GM10266 (cell line): ENCODE data around the gene SCAPER.
A peak's percentile ranks its signal among the peaks of the same experiment; 100 is the strongest.
"Not testable (repeated sequence)": the region's sequence is repeated elsewhere in the genome, so short reads cannot be mapped to it uniquely, and the experiment has no call there.

ENCODE experiments used
- DNase-seq: peaks from one replicate; pipeline ENCODE4 v3.0.0; 2012; ENCODE audit errors: extremely low spot score
- TF ChIP-seq, protein P1 (sequence below): IDR thresholded peaks from 2 replicates; pipeline ENCODE4 v1.5.1; 2012; ENCODE audit warnings: mild to moderate bottlenecking, low read depth; ENCODE audit not compliant: control insufficient read depth, insufficient read depth; ENCODE audit errors: missing control alignments

Gene SCAPER

DNA sequence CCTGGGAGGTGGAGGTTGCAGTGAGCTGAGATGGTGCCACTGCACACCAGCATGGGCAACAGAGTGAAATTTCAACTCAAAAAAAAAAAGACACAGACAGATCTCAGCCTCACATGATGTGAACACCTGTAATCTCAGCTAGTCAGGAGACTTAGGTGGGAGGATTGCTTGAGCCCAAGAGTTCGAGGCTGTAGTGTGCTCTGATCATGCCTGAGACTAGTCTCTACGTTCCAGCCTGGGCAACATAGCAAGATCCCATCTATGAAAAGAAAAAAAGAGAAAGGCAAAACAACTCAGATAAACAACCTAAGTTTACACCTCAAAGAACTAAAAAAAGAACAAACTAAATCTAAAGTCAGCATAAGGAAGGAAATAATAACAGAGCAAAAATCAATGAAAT is 11.0 kb downstream of the SCAPER start:
- TF ChIP-seq, protein P1, sequence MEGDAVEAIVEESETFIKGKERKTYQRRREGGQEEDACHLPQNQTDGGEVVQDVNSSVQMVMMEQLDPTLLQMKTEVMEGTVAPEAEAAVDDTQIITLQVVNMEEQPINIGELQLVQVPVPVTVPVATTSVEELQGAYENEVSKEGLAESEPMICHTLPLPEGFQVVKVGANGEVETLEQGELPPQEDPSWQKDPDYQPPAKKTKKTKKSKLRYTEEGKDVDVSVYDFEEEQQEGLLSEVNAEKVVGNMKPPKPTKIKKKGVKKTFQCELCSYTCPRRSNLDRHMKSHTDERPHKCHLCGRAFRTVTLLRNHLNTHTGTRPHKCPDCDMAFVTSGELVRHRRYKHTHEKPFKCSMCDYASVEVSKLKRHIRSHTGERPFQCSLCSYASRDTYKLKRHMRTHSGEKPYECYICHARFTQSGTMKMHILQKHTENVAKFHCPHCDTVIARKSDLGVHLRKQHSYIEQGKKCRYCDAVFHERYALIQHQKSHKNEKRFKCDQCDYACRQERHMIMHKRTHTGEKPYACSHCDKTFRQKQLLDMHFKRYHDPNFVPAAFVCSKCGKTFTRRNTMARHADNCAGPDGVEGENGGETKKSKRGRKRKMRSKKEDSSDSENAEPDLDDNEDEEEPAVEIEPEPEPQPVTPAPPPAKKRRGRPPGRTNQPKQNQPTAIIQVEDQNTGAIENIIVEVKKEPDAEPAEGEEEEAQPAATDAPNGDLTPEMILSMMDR, result no peak
- no peak for DNase-seq

DNA sequence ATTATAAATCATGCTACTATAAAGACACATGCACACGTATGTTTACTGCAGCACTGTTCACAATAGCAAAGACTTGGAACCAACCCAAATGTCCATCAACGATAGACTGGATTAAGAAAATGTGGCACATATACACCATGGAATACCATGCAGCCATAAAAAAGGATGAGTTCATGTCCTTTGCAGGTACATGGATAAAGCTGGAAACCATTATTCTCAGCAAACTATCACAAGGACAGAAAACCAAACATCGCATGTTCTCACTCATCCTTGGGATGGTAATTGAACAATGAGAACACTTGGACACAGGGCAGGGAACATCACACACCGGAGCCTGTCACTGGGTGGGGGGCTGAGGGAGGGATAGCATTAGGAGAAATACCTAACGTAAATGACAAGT is 12.3 kb downstream of the SCAPER start:
- not testable (repeated sequence) for DNase-seq

DNA sequence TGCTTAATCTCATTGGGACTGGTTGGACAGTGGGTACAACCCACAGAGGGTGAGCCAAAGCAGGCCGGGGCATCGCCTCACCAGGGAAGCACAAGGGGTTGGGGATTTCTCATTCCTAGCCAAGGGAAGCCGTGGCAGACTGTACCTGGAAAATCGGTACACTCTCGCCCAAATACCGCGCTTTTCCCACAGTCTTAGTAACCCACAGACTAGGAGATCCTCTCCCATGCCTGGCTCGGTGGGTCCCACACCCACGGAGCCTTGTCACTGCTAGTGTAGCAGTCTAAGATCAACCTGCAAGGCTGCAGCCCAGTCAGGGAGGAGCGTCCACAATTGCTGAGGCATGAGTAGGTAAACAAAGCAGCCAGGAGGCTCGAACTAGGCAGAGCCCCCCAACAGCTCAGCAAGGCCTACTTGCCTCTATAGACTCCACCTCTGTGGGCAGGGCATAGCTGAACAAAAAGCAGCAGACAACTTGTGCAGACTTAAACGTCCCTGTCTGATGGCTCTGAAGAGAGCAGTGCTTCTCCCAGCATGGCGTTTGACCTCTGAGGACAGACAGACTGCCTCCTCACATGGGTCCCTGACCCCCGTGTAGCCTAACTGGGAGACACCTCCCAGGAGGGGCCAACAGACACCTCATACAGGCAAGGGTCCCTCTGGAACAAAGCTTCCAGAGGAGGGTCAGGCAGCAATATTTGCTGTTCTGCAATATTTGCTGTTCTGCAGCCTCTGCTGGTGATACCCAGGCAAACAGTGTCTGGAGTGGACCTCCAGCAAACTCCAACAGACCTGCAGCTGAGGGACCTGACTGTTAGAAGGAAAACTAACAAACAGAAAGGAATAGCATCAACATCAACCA is 17.6 kb downstream of the SCAPER start:
- DNase-seq, result not testable (repeated sequence)

DNA sequence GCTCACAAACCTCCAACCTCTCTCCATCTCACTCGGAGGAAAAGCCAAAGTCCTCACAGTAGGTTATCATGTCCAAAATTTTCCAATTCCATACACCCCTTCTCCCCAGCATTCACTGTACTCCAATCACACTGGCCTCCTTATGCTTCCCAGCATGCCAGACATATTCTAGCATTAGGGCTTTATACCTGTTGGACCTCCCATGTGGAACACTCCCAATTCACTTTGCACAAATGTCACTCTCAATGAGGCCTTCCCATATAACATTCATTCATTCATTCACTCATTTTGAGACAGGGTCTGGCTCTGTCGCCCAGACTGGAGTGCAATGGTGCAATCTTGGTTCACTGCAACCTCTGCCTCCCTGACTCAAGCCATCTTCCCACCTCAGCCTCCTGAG is 19.9 kb downstream of the SCAPER start:
- no peak for DNase-seq
- TF ChIP-seq, protein P1, result no peak

DNA sequence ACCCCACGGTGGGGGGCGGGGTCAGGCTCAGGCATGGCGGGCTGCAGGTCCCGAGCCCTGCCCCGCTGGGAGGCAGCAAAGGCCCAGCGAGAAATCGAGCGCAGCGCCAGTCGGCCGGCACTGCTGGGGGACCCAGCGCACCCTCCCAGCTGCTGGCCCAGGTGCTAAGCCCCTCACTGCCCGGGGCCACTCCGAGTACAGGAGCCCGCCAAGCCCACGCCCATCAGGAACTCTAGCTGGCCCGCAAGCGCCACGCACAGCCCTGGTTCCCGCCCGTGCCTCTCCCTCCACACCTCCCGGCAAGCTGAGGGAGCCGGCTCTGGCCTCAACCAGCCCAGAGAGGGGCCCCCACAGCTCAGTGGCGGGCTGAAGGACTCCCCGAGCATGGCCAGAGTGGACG is 29.2 kb downstream of the SCAPER start:
- DNase-seq, result no peak
- TF ChIP-seq, protein P1, result no peak

DNA sequence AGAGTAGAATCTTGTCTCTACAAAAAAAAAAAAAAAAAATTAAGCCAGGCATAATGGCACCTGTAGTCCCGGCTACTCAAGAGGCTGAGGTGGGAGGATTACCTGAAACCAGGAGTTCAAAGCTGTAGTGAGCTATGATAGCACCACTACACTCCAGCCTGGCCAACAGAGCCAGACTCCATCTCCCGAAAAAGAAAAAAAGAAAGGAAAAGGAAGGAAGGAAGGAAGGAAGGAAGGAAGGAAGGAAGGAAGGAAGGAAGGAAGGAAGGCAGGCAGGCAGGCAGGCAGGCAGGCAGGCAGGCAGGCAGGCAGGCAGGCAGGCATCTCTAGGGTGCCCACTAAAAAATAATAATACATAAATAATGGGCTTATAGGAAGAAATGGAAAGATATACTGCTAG is 32.1 kb downstream of the SCAPER start:
- DNase-seq, result not testable (repeated sequence)

DNA sequence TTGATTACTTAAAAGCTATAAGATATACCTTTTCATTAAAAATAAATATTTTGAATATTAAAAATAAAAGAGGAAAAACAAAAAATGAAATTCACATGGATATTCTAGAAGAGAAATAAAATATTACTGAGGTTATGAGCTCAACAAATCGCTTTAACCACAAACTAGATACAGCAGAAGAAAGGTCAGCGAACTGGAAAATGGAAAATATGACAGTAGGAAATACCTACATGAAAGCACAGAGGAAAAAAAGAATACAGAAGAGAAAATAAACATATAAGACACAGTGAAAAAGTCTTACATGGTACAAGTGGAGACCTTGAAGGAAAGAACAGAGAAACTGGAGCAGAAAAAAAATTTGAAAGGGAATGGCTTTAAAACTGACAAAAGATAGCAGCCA is 33.2 kb downstream of the SCAPER start:
- no peak for DNase-seq
- TF ChIP-seq, protein P1, result no peak

DNA sequence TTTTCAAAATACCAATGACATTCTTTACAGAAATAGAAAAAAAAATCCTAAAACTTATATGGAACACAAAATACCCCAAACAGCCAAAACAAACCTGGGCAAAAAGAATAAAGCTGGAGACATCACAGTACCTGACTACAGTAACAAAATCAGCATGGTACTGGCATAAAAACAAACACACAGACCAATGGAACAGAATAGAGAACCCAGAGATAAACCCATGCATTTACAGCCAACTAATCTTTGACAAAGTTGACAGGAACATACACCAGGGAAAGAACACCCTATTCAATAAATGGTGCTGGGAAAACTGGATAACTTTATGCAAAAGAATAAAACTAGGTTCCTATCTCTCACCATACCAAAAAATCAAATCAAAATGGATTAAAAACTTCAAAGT is 36.4 kb downstream of the SCAPER start:
- TF ChIP-seq, protein P1, result no peak
- no peak for DNase-seq

DNA sequence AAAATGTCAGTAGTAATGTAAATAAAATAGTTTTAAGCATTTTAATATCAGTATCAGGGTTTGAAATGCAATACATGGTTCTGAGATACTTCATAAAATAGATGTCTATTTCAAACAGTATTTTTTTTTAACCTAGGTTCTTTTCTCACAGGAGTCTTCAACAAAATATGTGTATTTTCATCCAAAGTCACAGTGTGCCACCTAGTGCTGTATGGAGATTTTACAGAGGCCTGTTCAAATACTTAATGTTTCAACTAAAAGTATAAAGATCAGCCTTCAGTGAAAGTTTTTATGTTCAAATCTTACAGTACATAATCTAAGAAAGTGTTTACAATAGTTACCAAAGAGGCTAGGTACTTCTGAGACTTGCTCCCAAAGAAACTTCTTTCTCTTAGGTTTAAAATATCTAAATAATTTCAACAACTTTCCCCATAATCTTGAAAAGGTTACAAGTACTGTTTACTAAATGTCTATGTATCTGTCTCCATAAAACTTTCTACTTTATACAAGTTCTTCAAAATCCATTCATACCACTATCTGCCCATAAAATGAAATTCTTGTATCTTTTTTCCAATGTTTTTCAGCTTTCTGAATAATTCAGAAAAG is 38.3 kb downstream of the SCAPER start:
- TF ChIP-seq, protein P1, result peak; percentile 57
- no peak for DNase-seq
